GM18505 (cell line): Measurements from ENCODE around the gene CENPU.

Source experiments
- ATAC-seq: cut with Tn5 transposase; IDR thresholded peaks from one replicate; pipeline ENCODE4 v1.9.1; 2021; ENCODE audit not compliant: unreplicated experiment
- POLR2A ChIP-seq: IDR thresholded peaks from 4 replicates; pipeline ENCODE4 v1.6.1; 2011; ENCODE audit warnings: borderline replicate concordance; ENCODE audit not compliant: insufficient read depth, insufficient read length; ENCODE audit errors: extremely low read depth

CENPU gene

GRCh38 chr4:184705692-184706091 lies 28.2 kb downstream of the CENPU start:
- no peak for ATAC-seq
- TF ChIP-seq POLR2A: no peak

GRCh38 chr4:184702114-184702513 lies 31.8 kb downstream of the CENPU start:
- no peak for TF ChIP-seq POLR2A
- ATAC-seq: no peak

GRCh38 chr4:184699941-184700340 lies 34.0 kb downstream of the CENPU start:
- ATAC-seq: no peak
- TF ChIP-seq POLR2A: no peak

GRCh38 chr4:184697956-184698355 lies 35.9 kb downstream of the CENPU start:
- no peak for ATAC-seq
- no peak for TF ChIP-seq POLR2A

GRCh38 chr4:184695178-184695896 lies 38.6 kb downstream of the CENPU start:
- no peak for ATAC-seq
- TF ChIP-seq POLR2A: no peak

GRCh38 chr4:184694412-184694956 lies 39.4 kb downstream of the CENPU start:
- no peak for ATAC-seq
- TF ChIP-seq POLR2A: no peak

- no peak for TF ChIP-seq POLR2A
- no peak for ATAC-seq
Observed at GRCh38 chr4:184693056-184693455, 40.8 kb downstream of the CENPU start.

- ATAC-seq: no peak
- TF ChIP-seq POLR2A: no peak
Observed at GRCh38 chr4:184689681-184690080, 44.2 kb downstream of the CENPU start.

GRCh38 chr4:184688447-184688846 lies 45.4 kb downstream of the CENPU start:
- no peak for TF ChIP-seq POLR2A

GRCh38 chr4:184688005-184688404 lies 45.9 kb downstream of the CENPU start:
- no peak for TF ChIP-seq POLR2A
- ATAC-seq: no peak

More at GRCh38 chr4:184688447-184688846, 45.4 kb downstream of the CENPU start:
- no peak for ATAC-seq

- no peak for ATAC-seq
- TF ChIP-seq POLR2A: no peak
Observed at GRCh38 chr4:184684491-184685189, 49.3 kb downstream of the CENPU start.

- no peak for TF ChIP-seq POLR2A
- ATAC-seq: no peak
Observed at GRCh38 chr4:184681916-184682315, 52.0 kb downstream of the CENPU start.

- no peak for TF ChIP-seq POLR2A
- no peak for ATAC-seq
Observed at GRCh38 chr4:184680698-184681097, 53.2 kb downstream of the CENPU start.
